22Rv1 (cell line): ENCODE measurements around the gene ABCG2.

Experiments used
- H3K27ac ChIP-seq: fragments of 450-650 bp; 2 replicates; pipeline ENCODE4 v1.5.1; 2017
- CTCF ChIP-seq: fragments of 450-650 bp; IDR thresholded peaks from 2 replicates; pipeline ENCODE4 v1.5.1; 2017; ENCODE audit warnings: mild to moderate bottlenecking
- ZFX ChIP-seq: fragments of 450-650 bp; IDR thresholded peaks from 2 replicates; pipeline ENCODE4 v1.6.1; 2017; ENCODE audit warnings: antibody characterized with exemption, borderline replicate concordance

The ABCG2 gene

GRCh38 chr4:88091378-88091777 is 67.1 kb downstream of the ABCG2 start:
- TF ChIP-seq ZFX (no peak), CTCF (no peak)

GRCh38 chr4:88090898-88091297 is 67.5 kb downstream of the ABCG2 start:
- H3K27ac ChIP-seq = no peak overlapping the region
- TF ChIP-seq CTCF = no peak
- TF ChIP-seq ZFX = no peak

More at GRCh38 chr4:88091378-88091777, 67.1 kb downstream of the ABCG2 start:
- H3K27ac ChIP-seq = no peak overlapping the region

- no peak for TF ChIP-seq CTCF
- TF ChIP-seq ZFX = no peak
- no peak overlapping the region for H3K27ac ChIP-seq
Observed at GRCh38 chr4:88087004-88087403, 71.4 kb downstream of the ABCG2 start.

- TF ChIP-seq ZFX (no peak), CTCF (no peak)
- no peak overlapping the region for H3K27ac ChIP-seq
Observed at GRCh38 chr4:88080626-88081025, 77.8 kb downstream of the ABCG2 start.

- no peak overlapping the region for H3K27ac ChIP-seq
- TF ChIP-seq ZFX (no peak), CTCF (no peak)
Observed at GRCh38 chr4:88078579-88078978, 79.9 kb downstream of the ABCG2 start.

GRCh38 chr4:88077911-88078524 is 80.4 kb downstream of the ABCG2 start:
- no peak overlapping the region for H3K27ac ChIP-seq
- TF ChIP-seq CTCF = no peak
- TF ChIP-seq ZFX = no peak

GRCh38 chr4:88075336-88075735 is 83.1 kb downstream of the ABCG2 start:
- no peak for TF ChIP-seq ZFX
- no peak for TF ChIP-seq CTCF
- no peak overlapping the region for H3K27ac ChIP-seq
